GM23338 (cell line): ENCODE results near the gene SHF. TPM values are rescaled to one million over a fixed set of nuclear protein-coding genes. Genes with fewer than 3 reads are reported as not detected.

Experiments used
- ATAC-seq: fragments of 200-7000 bp; cut with Tn5 transposase; 3 replicates; pipeline ENCODE4 v1.9.1; 2020
- DNase-seq: peaks from one replicate; pipeline ENCODE4 v3.0.0-alpha.2; 2015; ENCODE audit warnings: low spot score
- H2AFZ ChIP-seq: fragments of 200-600 bp; sonication (generic); 2 replicates; pipeline ENCODE4 v1.8.0; 2016; ENCODE audit warnings: antibody characterized with exemption, mild to moderate bottlenecking, moderate library complexity
- H3F3A ChIP-seq: fragments of 200-600 bp; sonication (generic); replicated peaks from 2 replicates; pipeline ENCODE4 v1.8.0; 2017; ENCODE audit warnings: antibody characterized with exemption, mixed run types, low read depth
- H3K27ac ChIP-seq: fragments of 200-600 bp; sonication (generic); 2 replicates; pipeline ENCODE4 v1.6.1; 2016; ENCODE audit warnings: low read depth
- H3K27me3 ChIP-seq: fragments of 200-600 bp; sonication (generic); 2 replicates; pipeline ENCODE4 v1.8.0; 2016; ENCODE audit warnings: mild to moderate bottlenecking, mixed run types, moderate library complexity; ENCODE audit not compliant: insufficient read depth
- H3K36me3 ChIP-seq: fragments of 200-600 bp; sonication (generic); 2 replicates; pipeline ENCODE4 v1.8.0; 2016; ENCODE audit warnings: mild to moderate bottlenecking; ENCODE audit not compliant: insufficient read depth
- H3K4me1 ChIP-seq: fragments of 200-600 bp; sonication (generic); 2 replicates; pipeline ENCODE4 v1.8.0; 2016; ENCODE audit warnings: mild to moderate bottlenecking, moderate library complexity; ENCODE audit not compliant: insufficient read depth
- H3K4me2 ChIP-seq: fragments of 200-600 bp; sonication (generic); 2 replicates; pipeline ENCODE4 v1.7.1; 2017; ENCODE audit warnings: mixed run types
- H3K4me3 ChIP-seq: fragments of 200-600 bp; sonication (generic); 2 replicates; pipeline ENCODE4 v1.6.1; 2016; ENCODE audit warnings: mixed run types
- H3K79me2 ChIP-seq: fragments of 200-600 bp; sonication (generic); replicated peaks from 2 replicates; pipeline ENCODE4 v1.8.0; 2017; ENCODE audit warnings: mild to moderate bottlenecking; ENCODE audit not compliant: insufficient read depth
- H3K9me2 ChIP-seq: fragments of 200-600 bp; sonication (generic); 2 replicates; pipeline ENCODE4 v1.8.0; 2017; ENCODE audit not compliant: insufficient read depth
- H4K20me1 ChIP-seq: fragments of 200-600 bp; sonication (generic); replicated peaks from 2 replicates; pipeline ENCODE4 v1.8.0; 2017; ENCODE audit warnings: mild to moderate bottlenecking; ENCODE audit not compliant: insufficient read depth
- H3K27ac Mint-ChIP-seq: 2 replicates; pipeline ENCODE4 v1.8.0; 2020; ENCODE audit warnings: inconsistent platforms, mild to moderate bottlenecking, moderate library complexity, mixed read lengths
- H3K27me3 Mint-ChIP-seq: 3 replicates; pipeline ENCODE4 v1.8.0; 2022; ENCODE audit warnings: low read depth, mild to moderate bottlenecking, moderate library complexity, mixed read lengths, inconsistent platforms; ENCODE audit not compliant: insufficient read depth, poor library complexity
- H3K36me3 Mint-ChIP-seq: 3 replicates; pipeline ENCODE4 v1.8.0; 2021; ENCODE audit warnings: low read depth, mild to moderate bottlenecking, inconsistent platforms, moderate library complexity, mixed read lengths
- H3K4me1 Mint-ChIP-seq: 3 replicates; pipeline ENCODE4 v1.8.0; 2020; ENCODE audit warnings: mild to moderate bottlenecking, inconsistent platforms, mixed read lengths
- H3K4me3 Mint-ChIP-seq: 3 replicates; pipeline ENCODE4 v1.8.0; 2021; ENCODE audit warnings: moderate library complexity, mild to moderate bottlenecking, inconsistent platforms, mixed read lengths
- H3K9me3 Mint-ChIP-seq: 3 replicates; pipeline ENCODE4 v1.8.0; 2020; ENCODE audit warnings: moderate library complexity, mild to moderate bottlenecking, inconsistent platforms, mixed read lengths
- CREB1 ChIP-seq: fragments of 250-450 bp; sonication (Bioruptor Pico); IDR thresholded peaks from 2 replicates; pipeline ENCODE4 v1.5.0; 2020; ENCODE audit warnings: low read depth, mild to moderate bottlenecking, moderate library complexity
- EZH2 ChIP-seq: fragments of 200-600 bp; sonication (generic); IDR thresholded peaks from one replicate; pipeline ENCODE4 v1.8.0; 2017; ENCODE audit warnings: antibody characterized with exemption, mild to moderate bottlenecking, low read depth; ENCODE audit not compliant: unreplicated experiment
- EZH2phosphoT487 ChIP-seq: fragments of 200-600 bp; sonication (generic); IDR thresholded peaks from one replicate; pipeline ENCODE4 v1.8.1; 2018; ENCODE audit warnings: antibody characterized with exemption; ENCODE audit not compliant: unreplicated experiment
- JUNB ChIP-seq: IDR thresholded peaks from one replicate; pipeline ENCODE4 v1.6.1; 2016; ENCODE audit warnings: antibody characterized with exemption; ENCODE audit not compliant: unreplicated experiment
- NANOG ChIP-seq: IDR thresholded peaks from 2 replicates; pipeline ENCODE4 v1.6.1; 2016; ENCODE audit warnings: antibody characterized with exemption, borderline replicate concordance
- POLR2AphosphoS5 ChIP-seq: IDR thresholded peaks from 2 replicates; pipeline ENCODE4 v1.6.1; 2016; ENCODE audit warnings: antibody characterized with exemption, low read depth
- STAT1 ChIP-seq: IDR thresholded peaks from one replicate; pipeline ENCODE4 v1.6.1; 2016; ENCODE audit warnings: antibody characterized with exemption; ENCODE audit not compliant: unreplicated experiment
- ZNF114 ChIP-seq: fragments of 250-450 bp; sonication (Bioruptor Pico); IDR thresholded peaks from 2 replicates; pipeline ENCODE4 v1.5.0; 2020; ENCODE audit warnings: mild to moderate bottlenecking, moderate library complexity
- ZNF331 ChIP-seq: fragments of 250-450 bp; sonication (Bioruptor Pico); IDR thresholded peaks from 2 replicates; pipeline ENCODE4 v1.5.0; 2020; ENCODE audit warnings: low read depth, mild to moderate bottlenecking, moderate library complexity
- polyA plus RNA-seq: library from polyadenylated mRNA; unstranded; fragments of >200 nt; fragmentation: Nextera tagmentation; extraction: Ambion mirVana; gene quantifications from 2 replicates; pipeline ENCODE4 v1.2.1, GENCODE V29; 2016
- total RNA-seq: library from RNA; depleted of rRNA; stranded (reverse); fragments of >200 nt; shearing (Covaris generic); gene quantifications from 2 replicates; pipeline ENCODE4 v1.2.3, GENCODE V29; 2014
- TF ChIP-seq, protein P1 (sequence below): IDR thresholded peaks from one replicate; pipeline ENCODE4 v1.6.1; 2018; ENCODE audit warnings: antibody characterized with exemption; ENCODE audit not compliant: unreplicated experiment
- TF ChIP-seq, protein P2 (sequence below): IDR thresholded peaks from 2 replicates; pipeline ENCODE4 v1.6.1; 2016; ENCODE audit warnings: antibody characterized with exemption
- TF ChIP-seq, protein P3 (sequence below): fragments of 250-450 bp; sonication (Bioruptor Pico); IDR thresholded peaks from 2 replicates; pipeline ENCODE4 v1.5.0; 2020; ENCODE audit warnings: mild to moderate bottlenecking, moderate library complexity
- TF ChIP-seq, protein P4 (sequence below), 2 experiments: fragments of 200-600 bp in 1 of 2; sonication (generic) in 1 of 2; conservative IDR thresholded peaks; 2 replicates each; pipeline versions ENCODE4 v1.5.1 to v1.6.1; 2016 to 2017; ENCODE audit warnings: antibody characterized with exemption in 2 of 2, low read depth in 2 of 2, mild to moderate bottlenecking in 2 of 2, moderate library complexity in 1 of 2

Gene SHF
- total and polyA plus RNA-seq, 2 experiments from 2014 or later, result 5.8 to 15.6 TPM

DNA sequence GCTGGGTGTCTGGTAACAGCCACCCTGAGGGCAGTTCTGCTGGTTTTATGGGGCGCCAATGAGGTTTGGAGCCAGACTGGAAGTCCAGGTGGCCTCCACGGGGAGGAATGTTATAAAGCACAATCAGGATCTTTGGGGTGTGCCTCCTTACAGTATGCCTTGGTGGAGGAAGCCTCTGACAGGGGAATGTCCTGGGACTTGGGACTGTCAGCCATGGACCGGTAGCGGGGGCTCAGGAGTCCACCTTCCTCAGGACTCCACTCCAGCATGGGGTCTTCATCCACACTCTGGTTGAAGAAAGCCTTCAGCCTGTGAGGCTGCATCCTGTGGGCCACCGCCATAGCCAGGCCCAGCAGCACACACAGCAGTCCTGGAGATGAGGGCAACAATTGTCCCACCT is 68.8 kb downstream of the SHF start:
- no peak overlapping the region for H3K4me2 ChIP-seq
- H3K4me1 ChIP-seq, result peaks cover 22% of the 10 kb centered on the region
- H2AFZ ChIP-seq, result no peak overlapping the region
- no peak overlapping the region for H3K4me3 Mint-ChIP-seq
- no peaks in the 10 kb centered on the region for H3K36me3 ChIP-seq
- peaks cover 57% of the 10 kb centered on the region for H3K27me3 Mint-ChIP-seq
- no peaks in the 10 kb centered on the region for H3K9me2 ChIP-seq
- no peak for ATAC-seq
- TF ChIP-seq, protein P1, sequence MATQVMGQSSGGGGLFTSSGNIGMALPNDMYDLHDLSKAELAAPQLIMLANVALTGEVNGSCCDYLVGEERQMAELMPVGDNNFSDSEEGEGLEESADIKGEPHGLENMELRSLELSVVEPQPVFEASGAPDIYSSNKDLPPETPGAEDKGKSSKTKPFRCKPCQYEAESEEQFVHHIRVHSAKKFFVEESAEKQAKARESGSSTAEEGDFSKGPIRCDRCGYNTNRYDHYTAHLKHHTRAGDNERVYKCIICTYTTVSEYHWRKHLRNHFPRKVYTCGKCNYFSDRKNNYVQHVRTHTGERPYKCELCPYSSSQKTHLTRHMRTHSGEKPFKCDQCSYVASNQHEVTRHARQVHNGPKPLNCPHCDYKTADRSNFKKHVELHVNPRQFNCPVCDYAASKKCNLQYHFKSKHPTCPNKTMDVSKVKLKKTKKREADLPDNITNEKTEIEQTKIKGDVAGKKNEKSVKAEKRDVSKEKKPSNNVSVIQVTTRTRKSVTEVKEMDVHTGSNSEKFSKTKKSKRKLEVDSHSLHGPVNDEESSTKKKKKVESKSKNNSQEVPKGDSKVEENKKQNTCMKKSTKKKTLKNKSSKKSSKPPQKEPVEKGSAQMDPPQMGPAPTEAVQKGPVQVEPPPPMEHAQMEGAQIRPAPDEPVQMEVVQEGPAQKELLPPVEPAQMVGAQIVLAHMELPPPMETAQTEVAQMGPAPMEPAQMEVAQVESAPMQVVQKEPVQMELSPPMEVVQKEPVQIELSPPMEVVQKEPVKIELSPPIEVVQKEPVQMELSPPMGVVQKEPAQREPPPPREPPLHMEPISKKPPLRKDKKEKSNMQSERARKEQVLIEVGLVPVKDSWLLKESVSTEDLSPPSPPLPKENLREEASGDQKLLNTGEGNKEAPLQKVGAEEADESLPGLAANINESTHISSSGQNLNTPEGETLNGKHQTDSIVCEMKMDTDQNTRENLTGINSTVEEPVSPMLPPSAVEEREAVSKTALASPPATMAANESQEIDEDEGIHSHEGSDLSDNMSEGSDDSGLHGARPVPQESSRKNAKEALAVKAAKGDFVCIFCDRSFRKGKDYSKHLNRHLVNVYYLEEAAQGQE, result no peak
- TF ChIP-seq, protein P2, sequence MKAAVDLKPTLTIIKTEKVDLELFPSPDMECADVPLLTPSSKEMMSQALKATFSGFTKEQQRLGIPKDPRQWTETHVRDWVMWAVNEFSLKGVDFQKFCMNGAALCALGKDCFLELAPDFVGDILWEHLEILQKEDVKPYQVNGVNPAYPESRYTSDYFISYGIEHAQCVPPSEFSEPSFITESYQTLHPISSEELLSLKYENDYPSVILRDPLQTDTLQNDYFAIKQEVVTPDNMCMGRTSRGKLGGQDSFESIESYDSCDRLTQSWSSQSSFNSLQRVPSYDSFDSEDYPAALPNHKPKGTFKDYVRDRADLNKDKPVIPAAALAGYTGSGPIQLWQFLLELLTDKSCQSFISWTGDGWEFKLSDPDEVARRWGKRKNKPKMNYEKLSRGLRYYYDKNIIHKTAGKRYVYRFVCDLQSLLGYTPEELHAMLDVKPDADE, result no peak
- TF ChIP-seq CREB1, result no peak
- TF ChIP-seq STAT1, result no peak
- no peak for TF ChIP-seq NANOG
- TF ChIP-seq ZNF331 (CRISPR knock-in tag), result no peak
- no peak for TF ChIP-seq POLR2AphosphoS5
- no peak for TF ChIP-seq ZNF114
- TF ChIP-seq EZH2, result no peak
- TF ChIP-seq, protein P3, sequence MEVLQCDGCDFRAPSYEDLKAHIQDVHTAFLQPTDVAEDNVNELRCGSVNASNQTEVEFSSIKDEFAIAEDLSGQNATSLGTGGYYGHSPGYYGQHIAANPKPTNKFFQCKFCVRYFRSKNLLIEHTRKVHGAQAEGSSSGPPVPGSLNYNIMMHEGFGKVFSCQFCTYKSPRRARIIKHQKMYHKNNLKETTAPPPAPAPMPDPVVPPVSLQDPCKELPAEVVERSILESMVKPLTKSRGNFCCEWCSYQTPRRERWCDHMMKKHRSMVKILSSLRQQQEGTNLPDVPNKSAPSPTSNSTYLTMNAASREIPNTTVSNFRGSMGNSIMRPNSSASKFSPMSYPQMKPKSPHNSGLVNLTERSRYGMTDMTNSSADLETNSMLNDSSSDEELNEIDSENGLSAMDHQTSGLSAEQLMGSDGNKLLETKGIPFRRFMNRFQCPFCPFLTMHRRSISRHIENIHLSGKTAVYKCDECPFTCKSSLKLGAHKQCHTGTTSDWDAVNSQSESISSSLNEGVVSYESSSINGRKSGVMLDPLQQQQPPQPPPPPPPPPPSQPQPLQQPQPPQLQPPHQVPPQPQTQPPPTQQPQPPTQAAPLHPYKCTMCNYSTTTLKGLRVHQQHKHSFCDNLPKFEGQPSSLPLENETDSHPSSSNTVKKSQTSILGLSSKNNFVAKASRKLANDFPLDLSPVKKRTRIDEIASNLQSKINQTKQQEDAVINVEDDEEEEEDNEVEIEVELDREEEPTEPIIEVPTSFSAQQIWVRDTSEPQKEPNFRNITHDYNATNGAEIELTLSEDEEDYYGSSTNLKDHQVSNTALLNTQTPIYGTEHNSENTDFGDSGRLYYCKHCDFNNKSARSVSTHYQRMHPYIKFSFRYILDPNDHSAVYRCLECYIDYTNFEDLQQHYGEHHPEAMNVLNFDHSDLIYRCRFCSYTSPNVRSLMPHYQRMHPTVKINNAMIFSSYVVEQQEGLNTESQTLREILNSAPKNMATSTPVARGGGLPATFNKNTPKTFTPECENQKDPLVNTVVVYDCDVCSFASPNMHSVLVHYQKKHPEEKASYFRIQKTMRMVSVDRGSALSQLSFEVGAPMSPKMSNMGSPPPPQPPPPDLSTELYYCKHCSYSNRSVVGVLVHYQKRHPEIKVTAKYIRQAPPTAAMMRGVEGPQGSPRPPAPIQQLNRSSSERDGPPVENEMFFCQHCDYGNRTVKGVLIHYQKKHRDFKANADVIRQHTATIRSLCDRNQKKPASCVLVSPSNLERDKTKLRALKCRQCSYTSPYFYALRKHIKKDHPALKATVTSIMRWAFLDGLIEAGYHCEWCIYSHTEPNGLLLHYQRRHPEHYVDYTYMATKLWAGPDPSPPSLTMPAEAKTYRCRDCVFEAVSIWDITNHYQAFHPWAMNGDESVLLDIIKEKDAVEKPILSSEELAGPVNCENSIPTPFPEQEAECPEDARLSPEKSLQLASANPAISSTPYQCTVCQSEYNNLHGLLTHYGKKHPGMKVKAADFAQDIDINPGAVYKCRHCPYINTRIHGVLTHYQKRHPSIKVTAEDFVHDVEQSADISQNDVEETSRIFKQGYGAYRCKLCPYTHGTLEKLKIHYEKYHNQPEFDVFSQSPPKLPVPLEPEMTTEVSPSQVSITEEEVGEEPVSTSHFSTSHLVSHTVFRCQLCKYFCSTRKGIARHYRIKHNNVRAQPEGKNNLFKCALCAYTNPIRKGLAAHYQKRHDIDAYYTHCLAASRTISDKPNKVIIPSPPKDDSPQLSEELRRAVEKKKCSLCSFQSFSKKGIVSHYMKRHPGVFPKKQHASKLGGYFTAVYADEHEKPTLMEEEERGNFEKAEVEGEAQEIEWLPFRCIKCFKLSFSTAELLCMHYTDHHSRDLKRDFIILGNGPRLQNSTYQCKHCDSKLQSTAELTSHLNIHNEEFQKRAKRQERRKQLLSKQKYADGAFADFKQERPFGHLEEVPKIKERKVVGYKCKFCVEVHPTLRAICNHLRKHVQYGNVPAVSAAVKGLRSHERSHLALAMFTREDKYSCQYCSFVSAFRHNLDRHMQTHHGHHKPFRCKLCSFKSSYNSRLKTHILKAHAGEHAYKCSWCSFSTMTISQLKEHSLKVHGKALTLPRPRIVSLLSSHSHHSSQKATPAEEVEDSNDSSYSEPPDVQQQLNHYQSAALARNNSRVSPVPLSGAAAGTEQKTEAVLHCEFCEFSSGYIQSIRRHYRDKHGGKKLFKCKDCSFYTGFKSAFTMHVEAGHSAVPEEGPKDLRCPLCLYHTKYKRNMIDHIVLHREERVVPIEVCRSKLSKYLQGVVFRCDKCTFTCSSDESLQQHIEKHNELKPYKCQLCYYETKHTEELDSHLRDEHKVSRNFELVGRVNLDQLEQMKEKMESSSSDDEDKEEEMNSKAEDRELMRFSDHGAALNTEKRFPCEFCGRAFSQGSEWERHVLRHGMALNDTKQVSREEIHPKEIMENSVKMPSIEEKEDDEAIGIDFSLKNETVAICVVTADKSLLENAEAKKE (CRISPR knock-in tag), result no peak
- TF ChIP-seq, protein P4, sequence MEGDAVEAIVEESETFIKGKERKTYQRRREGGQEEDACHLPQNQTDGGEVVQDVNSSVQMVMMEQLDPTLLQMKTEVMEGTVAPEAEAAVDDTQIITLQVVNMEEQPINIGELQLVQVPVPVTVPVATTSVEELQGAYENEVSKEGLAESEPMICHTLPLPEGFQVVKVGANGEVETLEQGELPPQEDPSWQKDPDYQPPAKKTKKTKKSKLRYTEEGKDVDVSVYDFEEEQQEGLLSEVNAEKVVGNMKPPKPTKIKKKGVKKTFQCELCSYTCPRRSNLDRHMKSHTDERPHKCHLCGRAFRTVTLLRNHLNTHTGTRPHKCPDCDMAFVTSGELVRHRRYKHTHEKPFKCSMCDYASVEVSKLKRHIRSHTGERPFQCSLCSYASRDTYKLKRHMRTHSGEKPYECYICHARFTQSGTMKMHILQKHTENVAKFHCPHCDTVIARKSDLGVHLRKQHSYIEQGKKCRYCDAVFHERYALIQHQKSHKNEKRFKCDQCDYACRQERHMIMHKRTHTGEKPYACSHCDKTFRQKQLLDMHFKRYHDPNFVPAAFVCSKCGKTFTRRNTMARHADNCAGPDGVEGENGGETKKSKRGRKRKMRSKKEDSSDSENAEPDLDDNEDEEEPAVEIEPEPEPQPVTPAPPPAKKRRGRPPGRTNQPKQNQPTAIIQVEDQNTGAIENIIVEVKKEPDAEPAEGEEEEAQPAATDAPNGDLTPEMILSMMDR (conservative IDR thresholded peaks at IDR 0.05; ENCODE audit: low read depth in 2 of 2), result no peak
- no peak for TF ChIP-seq JUNB
- TF ChIP-seq EZH2phosphoT487, result no peak
- no peaks in the 10 kb centered on the region for H3K79me2 ChIP-seq
- H4K20me1 ChIP-seq, result peaks cover 4% of the 10 kb centered on the region; the same call in 1 of the 2 replicates
- peaks cover 11% of the 10 kb centered on the region for H3K4me1 Mint-ChIP-seq
- H3K27me3 ChIP-seq, result peaks cover 92% of the 10 kb centered on the region
- peaks cover 8% of the 10 kb centered on the region; the same call in 2 of the 3 replicates for H3K9me3 Mint-ChIP-seq
- H3K27ac ChIP-seq, result no peak overlapping the region
- H3K4me3 ChIP-seq, result no peak overlapping the region
- H3K36me3 Mint-ChIP-seq, result no peaks in the 10 kb centered on the region
- DNase-seq, result no peak
- no peaks in the 10 kb centered on the region for H3F3A ChIP-seq
- no peak overlapping the region for H3K27ac Mint-ChIP-seq
